HK-2 (cell line): ENCODE data around the gene PPP2R2C.

ENCODE experiments used
- DNase-seq: peaks from one replicate; pipeline ENCODE4 v3.0.0-alpha.2; 2018; ENCODE audit not compliant: unreplicated experiment

PPP2R2C gene

DNA sequence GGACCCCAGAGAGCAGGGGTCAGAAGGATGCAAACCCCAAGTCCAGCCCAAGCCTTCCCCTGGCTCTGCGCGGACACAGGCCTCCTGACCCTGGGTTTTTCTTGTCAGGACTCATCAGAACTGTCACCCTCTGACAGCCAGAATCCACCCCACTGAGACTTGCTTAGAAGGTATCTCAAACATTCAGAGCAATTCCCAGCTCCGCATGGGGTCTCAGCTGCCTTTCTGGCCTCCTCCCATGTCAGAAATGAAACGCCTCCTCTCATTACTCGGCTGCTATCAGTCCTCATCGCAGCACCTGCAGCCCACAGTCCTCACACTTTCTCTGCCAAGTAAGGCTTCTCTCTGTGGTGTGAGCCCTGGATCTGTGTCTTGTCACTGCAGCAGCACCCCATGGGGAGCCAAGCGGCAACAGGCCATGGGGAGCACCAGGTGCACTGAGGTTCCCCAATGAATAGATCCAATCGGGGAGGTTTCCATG, 105.0 kb downstream of the PPP2R2C start:
- no peak for DNase-seq

DNA sequence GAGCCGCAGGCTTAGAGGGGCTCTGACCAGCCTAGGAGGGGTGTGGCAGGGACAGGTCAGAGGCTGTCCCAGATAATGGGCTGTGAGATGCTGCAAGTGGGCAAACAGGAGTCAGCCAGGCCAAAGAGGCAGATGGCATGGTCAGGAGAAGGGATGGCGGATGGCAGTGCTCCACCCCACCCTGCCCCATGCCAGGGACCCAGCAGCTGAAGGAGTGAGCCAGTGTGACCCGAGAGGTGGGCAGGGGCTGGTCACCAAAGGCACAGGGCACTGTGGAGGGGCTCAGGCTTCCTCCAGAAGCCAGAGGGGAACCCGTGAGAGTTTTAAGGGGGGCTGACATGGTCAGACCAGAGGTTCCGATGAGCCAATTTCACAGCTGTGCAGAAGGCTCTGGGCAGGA, 105.8 kb downstream of the PPP2R2C start:
- no peak for DNase-seq

DNA sequence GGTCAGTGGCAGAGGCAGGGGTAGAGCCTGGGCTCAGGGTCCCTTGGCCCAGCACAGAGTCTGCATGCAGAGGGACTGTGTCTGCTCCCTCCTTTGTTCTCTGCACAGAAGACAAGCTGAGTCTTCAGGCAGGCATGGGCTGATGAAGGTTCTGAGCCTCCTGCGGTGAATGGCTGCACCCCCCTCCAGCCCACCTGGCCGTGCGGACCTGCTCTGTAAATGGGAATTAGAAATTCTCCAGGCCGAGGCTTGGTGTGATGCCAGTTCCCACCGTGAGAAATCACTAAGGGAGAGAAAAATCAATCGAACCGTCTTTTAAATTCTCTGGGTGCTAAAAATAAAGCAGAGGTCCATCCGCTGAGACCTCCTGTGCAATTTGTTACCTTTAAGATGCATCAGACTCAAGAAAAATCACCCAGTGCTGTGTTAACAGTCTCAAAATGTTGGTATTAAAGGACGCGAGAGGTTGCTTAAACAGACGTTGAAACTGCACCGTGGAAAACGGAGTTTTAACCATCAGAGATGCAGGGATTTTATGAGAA, 106.8 kb downstream of the PPP2R2C start:
- no peak for DNase-seq

DNA sequence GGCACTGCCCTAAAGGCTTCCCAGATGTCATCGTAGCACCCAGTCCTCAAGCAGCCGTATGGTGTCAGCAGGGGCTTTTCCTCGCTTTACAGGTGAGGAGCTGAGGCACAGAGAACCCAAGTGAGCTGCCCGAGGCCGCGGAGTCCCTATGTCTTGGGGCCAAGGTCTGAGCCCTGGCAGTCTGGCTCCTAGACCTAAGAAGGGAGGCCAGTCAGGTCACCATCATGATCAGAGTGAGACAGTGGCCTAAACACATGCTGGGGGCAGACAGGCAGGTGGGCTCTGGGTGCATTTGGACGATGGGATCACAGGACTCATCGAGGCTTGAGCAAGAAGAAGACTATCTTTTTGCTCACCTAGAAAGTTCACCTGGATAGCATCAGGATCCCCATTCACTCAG, 107.8 kb downstream of the PPP2R2C start:
- no peak for DNase-seq

DNA sequence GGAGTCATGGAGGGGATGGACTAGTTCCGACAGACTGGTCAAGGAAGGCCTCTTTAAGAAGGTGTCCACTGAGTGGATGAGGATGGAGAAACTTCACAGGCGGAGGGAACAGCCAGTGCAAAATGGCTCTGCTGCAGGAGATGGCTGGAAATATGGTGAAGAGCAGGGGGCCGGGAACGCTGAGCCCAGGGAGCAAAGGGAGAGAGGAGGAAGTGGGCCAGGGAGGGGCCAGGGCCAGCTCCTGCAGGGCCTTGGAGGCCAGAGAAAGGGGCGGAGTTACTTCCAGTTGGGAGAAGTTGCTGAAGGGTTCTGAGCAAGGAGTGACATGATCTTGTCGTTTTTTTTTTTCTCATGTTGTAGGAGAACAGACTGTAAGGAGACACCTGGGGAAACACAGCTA, 108.3 kb downstream of the PPP2R2C start:
- no peak for DNase-seq

DNA sequence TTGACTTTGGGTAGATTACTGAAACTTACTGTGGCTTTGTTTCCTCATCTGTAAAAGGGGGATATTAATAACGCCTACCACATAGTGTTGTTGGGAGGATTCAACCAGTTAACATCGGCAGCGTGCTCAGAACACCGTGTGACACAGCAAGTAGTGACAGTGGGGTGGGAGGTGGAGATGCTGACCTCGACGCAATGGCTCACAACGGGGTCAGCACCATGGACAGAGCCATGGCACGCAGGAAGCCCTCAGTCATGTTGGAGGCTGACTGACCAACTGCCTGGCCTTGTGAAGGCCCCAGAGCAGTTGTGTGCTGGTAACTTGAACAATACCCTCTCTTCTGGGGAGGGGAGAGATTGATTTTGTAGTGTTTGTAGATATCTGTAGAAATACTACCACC, 109.5 kb downstream of the PPP2R2C start:
- DNase-seq = peak; percentile 48

DNA sequence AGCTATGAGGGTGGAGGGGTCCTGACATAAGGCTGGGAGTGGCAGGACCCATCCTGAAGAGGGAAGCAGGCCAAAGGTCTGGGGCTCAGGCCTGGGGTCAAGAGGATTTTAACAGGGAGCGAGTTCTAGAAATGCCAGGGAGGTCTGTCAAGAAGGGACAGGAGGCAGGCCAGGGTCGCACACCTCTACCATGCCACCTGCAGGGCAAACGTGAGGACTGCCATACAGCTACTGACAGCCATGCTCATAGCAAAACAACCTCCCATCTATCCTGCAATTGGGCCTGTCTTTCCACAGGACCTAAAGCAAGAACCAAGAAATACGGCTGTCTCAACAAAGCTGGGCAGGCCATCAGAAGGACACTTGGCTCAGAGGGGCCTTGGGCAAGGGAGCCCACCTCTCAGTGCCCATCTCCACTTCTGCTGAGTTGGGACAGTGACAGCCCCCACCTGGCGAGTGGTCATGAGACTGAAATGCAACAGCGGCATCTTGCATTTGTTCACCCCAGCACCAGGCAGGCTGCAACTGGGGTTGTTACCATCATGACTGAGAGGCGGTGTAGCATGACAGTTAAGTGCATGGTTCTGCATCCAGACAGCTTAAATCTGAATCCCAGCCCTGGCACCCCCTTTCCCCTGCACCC, 110.0 kb downstream of the PPP2R2C start:
- DNase-seq = no peak

DNA sequence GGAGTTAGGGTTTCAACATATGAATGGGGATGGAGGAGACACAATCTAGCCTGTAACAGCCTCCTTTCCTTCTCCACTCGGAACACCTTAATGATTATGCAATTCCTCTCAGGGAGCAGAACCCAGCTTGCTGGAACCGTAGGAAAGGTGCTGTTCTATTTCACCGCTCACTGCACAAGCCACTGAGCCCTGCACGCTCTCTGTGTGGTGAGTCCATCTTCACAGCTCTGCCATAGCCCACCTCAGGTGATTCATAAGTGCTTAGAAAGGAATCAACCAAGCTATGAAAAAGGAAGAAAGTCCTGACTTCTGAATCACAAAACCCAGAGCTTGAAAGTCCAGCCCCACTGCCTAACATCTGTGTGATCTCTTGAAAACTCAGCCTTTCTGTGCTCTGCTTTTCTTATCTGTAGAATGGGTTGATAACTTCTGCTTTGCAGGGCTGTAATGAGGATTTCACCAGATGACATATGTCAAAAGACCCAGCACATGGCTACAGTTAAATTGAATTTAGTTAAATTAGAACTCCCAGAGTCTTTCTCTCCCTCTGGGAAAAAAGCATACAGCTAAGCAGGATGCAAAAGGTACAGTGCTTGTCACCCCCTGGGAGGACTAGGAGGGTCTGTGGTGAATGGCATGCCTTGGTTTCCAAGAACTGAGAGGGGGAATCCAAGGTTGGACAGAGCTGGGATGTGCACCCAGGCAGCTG, 111.2 kb downstream of the PPP2R2C start:
- no peak for DNase-seq

DNA sequence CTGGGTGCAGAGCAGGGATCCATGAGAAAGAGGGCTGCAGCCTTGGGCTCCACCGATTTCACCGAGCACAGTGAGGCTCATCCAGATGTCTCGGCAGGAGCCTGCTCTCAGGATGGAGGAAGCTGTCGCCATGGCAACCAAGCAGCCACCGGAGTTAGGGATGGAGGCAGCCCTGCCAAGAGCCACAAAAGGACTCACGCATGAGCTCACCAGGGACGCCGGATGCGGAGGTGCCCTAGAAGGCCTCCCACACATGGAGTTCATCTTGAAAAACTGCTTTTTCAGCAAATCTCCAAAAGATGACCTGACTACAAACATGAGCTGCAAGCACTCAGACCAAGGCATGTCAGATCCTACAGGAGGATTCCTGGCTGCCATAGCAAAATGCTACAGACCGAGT, 112.0 kb downstream of the PPP2R2C start:
- no peak for DNase-seq

DNA sequence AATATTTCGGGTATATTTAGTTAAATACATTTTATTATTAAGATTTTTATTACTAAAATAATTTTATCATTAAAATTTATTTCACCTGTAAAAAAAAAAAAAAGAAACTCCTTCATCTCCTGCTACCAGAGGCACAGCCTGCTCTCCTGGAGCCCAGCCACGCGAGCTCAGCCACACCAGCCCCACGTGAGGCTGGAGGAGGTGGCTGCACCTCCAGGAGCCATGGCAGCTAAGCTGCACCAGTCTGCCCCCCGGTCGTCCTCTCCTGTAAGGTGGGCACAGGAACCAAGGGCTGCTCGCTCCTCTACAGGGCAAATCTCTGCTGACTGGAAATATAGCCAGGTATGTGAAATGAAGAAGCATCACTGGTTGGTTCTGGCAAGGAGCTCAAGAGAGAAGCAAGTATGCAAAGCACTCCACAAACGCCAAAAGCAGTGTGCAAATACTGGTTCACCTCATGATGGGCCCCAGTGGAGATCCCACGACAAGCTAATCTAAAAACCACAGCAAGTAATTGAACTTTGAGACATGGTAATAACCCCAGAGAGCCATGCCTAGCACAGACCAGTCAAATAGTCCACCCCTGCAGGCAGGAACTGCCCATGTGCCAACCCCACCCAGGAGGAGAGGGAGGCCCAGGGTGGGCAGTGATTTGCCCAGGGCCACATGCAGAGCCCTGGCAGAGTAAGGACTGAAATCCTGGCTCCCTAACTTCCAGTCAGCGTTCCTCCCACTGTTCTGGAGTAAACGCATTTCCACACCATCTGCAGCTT, 112.7 kb downstream of the PPP2R2C start:
- no peak for DNase-seq

DNA sequence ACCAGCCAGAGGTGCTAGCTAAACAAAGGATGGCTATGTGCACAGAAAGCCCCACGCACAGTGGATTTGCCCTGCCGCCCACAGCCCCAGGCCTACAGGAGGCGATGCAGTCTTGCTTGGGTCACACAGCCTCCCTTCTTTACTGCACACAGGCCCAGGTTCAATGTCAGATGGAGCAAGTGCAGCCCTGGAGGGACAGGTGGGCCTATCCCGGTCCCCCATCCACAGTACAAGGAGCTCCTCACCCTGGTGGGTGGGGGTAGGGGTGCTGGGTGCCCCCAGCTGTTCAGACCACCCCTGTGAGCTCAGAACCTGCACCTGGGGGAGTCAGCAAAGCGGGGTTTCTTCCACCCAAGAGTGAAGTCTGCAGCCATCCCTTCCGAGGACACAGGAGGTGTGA, 114.9 kb downstream of the PPP2R2C start:
- no peak for DNase-seq

DNA sequence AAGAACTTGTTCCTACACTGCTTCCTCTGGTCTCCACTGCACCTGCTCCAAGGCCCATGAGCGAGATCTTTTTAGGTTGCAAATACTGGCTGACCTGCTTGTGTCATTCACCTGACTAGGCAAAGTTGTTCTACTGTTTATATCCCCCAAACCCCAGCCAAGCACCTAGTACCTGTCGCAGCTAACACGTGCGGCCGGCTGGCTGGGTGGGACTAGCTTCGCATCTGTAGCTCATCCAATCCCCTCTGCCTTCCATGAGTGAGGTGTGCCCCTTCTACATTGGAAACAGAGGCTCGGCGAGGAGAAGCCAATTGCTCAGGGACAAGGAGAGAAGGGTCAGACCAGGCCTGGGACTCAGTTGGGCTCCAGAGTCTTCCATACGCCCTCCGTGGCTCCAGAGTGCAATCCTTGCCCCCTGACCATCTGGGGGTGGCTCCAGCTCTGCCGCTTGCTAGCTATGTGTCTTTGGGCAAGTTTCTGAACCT, 116.3 kb downstream of the PPP2R2C start:
- no peak for DNase-seq

DNA sequence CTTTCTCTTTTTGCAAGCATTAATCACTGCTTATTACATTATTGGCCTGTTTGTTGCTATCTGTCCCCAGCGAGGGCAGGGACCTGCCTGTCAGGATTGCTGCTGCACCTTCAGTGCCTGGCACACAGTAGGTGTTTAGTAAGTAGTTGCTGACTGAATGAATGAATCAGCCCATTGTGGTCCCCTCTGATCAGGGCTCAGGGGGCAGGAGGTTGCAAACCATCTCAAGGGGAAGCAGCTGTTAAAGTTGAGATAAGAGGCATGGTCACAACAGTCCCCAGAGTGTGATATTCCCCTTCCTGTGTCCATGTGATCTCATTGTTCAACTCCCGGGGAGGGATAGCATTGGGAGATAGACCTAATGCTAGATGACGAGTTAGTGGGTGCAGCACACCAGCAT, 117.4 kb downstream of the PPP2R2C start:
- no peak for DNase-seq

DNA sequence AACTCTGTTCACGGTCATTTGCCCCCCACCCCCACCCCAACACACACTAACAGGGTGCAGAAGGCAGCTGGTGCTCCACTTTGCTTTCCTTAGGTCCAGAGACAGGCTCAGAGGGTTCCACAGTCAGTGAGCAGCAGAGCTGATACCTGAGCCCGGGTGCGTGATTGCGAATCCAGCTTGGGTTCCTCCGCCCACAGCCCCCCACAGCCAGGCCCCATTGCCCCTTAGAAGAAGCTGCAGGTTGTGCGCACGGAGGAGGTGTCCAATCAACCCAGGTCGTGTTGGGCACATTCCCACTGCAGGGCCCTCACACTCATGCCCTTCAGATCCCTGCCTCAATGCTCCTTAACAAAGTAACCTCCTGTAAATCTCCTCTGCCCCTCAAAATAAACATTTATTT, 117.8 kb downstream of the PPP2R2C start:
- no peak for DNase-seq

DNA sequence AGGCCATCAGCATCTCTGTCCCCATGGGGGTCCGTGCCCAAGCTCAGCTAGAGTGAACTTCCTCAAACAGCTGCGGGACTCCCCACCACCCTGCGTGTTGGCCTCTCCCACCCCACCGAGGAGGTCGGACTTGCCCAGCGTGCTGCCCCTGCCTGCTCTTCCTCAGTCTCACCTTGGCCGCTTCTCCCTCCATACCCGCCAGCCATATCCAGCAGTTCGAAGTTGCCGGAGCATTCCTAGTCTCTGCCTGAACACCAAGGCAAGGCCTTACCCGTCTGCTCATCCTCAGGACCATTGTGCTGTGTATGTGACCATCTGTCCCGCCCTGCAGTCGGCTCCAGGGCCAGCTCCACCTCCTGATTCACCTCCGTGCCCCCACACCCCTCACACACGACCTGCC, 118.3 kb downstream of the PPP2R2C start:
- DNase-seq = no peak

DNA sequence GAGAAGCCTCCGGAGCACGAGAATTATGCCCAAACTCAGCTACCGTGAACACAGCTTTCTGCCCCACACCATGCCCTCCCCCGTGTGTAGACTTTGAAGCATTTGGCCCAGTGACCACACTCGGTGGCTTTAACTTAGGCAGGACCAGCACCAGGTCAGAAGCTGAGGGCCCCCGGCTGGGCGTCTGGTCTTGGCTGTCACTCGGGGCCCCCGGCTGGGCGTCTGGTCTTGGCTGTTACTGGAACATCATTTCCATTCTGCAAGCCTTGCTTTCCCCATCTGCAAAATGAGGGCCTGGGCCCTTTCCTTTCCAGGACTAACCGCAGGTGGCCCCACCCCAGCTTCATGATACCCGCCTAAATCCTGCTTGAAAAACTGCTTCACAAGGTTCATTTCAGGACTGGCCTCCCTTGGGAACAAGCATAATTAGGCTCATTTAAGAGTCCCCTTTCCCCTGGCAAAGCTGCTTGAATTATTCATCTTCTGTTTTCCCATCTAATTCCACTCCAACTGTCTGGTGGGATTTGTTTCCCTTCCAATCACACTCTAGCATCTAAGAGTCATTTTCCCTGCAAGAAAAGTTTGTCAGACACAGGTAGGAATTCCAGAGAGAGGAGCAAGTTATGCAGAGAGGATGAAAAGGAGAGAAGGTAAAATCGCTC, 120.3 kb downstream of the PPP2R2C start:
- DNase-seq = no peak

DNA sequence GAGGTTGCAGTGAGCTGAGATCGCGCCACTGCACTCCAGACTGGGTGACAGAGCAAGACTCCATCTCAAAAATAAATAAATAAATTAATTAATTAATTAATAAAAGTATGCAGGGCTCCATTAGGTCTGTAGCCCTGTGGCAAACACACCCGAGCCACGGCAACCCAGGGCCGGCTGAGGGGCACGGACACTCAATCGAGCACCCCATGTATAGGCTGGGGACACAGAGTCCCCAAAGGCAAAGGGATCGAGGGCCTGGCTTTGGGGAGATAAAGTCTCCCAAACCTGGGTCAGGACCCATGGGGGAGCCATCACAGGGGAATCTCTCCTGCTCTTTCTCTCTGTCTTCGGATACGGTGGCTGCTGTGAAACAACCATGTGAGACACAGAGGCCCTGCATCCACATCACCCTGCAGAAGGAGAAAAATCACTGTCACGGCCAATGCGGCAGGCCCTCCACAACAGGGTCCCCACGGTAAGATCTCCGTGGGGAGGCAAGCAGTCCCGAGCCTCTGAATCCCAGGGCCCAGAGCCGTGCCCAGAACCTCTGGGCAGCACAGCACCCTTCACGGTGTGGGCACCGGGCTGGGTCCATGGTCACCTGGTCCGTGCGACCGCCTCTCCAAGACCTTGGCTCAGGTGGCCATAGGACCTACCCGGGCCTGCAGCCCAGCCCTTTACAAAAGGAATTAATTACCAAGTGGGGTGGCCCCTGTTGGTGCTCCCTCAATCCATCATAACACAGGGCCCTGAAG, 121.0 kb downstream of the PPP2R2C start:
- no peak for DNase-seq

DNA sequence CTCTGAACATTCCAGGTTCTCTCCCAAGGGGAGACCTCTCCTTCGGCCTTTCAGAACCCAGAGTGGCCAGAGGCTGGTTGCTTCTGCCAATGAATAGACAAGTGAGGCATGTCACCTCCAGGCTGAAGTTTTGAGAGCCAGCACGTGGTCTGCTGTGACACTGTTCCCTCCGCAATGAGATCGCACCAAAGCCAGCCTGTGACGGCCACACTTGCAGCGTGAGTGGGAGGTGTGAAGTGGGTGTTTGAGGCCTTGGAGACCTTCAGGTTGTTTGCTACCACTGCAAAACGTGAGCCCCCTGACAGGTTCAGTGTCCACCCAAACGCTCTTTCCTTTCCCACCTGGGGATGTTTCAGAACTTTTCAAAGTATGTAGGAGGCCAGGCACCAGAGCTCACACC, 121.8 kb downstream of the PPP2R2C start:
- DNase-seq = no peak

DNA sequence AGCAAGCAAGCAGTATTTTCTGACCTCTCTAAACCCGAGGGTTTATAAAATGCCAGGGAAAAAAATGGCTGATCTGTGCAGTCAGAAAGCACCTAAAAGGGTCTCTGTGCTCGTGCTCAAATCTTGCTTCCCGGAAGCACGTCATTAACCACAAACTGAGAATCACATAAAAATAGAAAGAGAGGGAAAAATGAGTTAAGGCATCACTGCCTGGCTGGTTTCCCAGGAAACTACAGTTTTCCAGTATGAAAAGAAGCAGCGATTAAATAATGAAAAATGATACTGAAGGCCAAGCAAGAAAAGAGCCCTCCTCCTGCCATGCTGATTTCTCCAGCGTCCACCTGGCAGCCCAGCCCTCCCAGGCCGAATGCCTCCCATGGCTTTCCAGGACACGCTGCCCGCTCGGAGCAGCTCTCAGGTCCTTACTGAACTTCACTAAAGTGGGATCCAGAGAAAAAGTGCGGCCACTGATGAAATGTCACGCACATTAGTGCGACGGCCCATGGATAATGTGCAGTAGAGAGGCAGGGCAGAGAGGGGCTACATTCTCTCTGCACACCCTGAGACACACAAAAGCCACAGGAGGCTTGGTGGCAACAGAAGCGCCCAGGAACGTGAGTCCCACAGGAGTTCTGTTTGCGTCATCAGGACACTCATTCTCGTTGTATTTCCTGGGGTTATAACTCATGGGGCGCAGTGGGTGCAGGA, 122.4 kb downstream of the PPP2R2C start:
- no peak for DNase-seq

DNA sequence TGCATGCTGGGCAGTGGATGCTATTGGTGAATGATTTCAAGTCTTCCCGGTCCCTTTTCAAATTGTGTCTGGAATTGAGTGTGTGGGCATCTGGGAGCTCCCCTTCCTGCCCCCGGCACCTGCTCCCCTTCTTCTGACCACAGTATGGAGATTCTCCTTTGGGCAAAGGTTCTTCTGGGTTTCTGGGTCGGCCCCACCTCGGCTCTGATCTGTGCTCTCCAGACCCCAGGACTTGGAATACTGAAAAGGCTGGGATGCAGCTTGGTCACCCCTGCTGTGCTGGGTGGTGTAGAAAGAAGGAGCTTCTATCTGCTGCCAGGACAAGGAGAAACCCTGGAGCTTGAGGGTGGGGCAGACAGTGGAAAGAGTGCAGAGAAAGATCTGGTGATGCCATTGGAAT, 124.0 kb downstream of the PPP2R2C start:
- DNase-seq = no peak
